ENCODE measurements around the gene ZNF212. TPM values are rescaled to one million over a fixed set of nuclear protein-coding genes. Genes with fewer than 3 reads are reported as not detected.

The ZNF212 gene
- total and polyA plus RNA-seq, 9 of the 15 experiments (the other 6 are each of a cell fraction or from before 2014, with no cell fraction given) = 1.8 to 21.4 (median 7.2) TPM

GRCh38 chr7:149196705-149197171 lies 42.7 kb upstream of the ZNF212 start (continued):
- TF ChIP-seq ZNF324 (CRISPR knock-in tag; IDR thresholded peaks at IDR 0.05) (no peak), CEBPG (CRISPR knock-in tag; IDR thresholded peaks at IDR 0.05) (peak; percentile 48; the same call in 1 of the 2 replicates), CEBPG (tag; conservative IDR thresholded peaks at IDR 0.05 in 1 of 2, IDR thresholded peaks at IDR 0.05 in 1 of 2) (no peak), ATF7 (IDR thresholded peaks at IDR 0.05) (no peak), NCOA2 (IDR thresholded peaks at IDR 0.05; ENCODE audit: partially characterized antibody in 2 of 2) (no peak), SMAD4 (CRISPR knock-in tag; conservative IDR thresholded peaks at IDR 0.05) (no peak), MAX (CRISPR knock-in tag; IDR thresholded peaks at IDR 0.05) (peak; percentile 57; the same call in 1 of the 2 replicates), TFAP4 (CRISPR knock-in tag; IDR thresholded peaks at IDR 0.05; ENCODE audit: borderline replicate concordance) (0 out of 2 replicates have a peak, but pooled peaks have one; percentile 6), RBM17 (IDR thresholded peaks at IDR 0.05; ENCODE audit: borderline replicate concordance, low read depth, low read length) (no peak), JUN (IDR thresholded peaks at IDR 0.05; ENCODE audit: borderline replicate concordance, low read depth, low read length) (no peak), JUN (CRISPR knock-in tag; IDR thresholded peaks at IDR 0.05; ENCODE audit: borderline replicate concordance) (peak; percentile 90), ZNF395 (CRISPR knock-in tag; IDR thresholded peaks at IDR 0.05) (no peak), HMBOX1 (IDR thresholded peaks at IDR 0.05) (no peak), E2F1 (CRISPR knock-in tag; IDR thresholded peaks at IDR 0.05) (0 out of 2 replicates have a peak, but pooled peaks have one; percentile 7), FOXO4 (CRISPR knock-in tag; IDR thresholded peaks at IDR 0.05) (no peak), ZNF444 (CRISPR knock-in tag; IDR thresholded peaks at IDR 0.05) (no peak), CAMTA2 (CRISPR knock-in tag; conservative IDR thresholded peaks at IDR 0.05) (no peak), CBFB (CRISPR knock-in tag; IDR thresholded peaks at IDR 0.05) (no peak; the same call in 1 of the 2 replicates), RFX1 (IDR thresholded peaks at IDR 0.05) (no peak), FOXA3 (CRISPR knock-in tag; conservative IDR thresholded peaks at IDR 0.05 in 1 of 2, IDR thresholded peaks at IDR 0.05 in 1 of 2) (peak in 1 of 2 experiments; percentile 72; a peak in 1 of 4 replicates), SIN3A (IDR thresholded peaks at IDR 0.05; ENCODE audit: borderline replicate concordance in 2 of 2, control insufficient read depth in 1 of 2, low read depth in 2 of 2, low read length in 2 of 2) (0 out of 4 replicates have a peak, but pooled peaks of 1 of the 2 experiments have one; percentile 14)

All from K562 (cell line).